GM23338 (cell line): ENCODE data around the gene ABCA12. TPM values are rescaled to one million over a fixed set of nuclear protein-coding genes. Genes with fewer than 3 reads are reported as not detected.

Source experiments
- ATAC-seq: fragments of 200-7000 bp; cut with Tn5 transposase; 3 replicates; pipeline ENCODE4 v1.9.1; 2020
- DNase-seq: peaks from one replicate; pipeline ENCODE4 v3.0.0-alpha.2; 2015; ENCODE audit warnings: low spot score
- H2AFZ ChIP-seq: fragments of 200-600 bp; sonication (generic); 2 replicates; pipeline ENCODE4 v1.8.0; 2016; ENCODE audit warnings: antibody characterized with exemption, mild to moderate bottlenecking, moderate library complexity
- H3F3A ChIP-seq: fragments of 200-600 bp; sonication (generic); replicated peaks from 2 replicates; pipeline ENCODE4 v1.8.0; 2017; ENCODE audit warnings: antibody characterized with exemption, mixed run types, low read depth
- H3K27ac ChIP-seq: fragments of 200-600 bp; sonication (generic); 2 replicates; pipeline ENCODE4 v1.6.1; 2016; ENCODE audit warnings: low read depth
- H3K27me3 ChIP-seq: fragments of 200-600 bp; sonication (generic); 2 replicates; pipeline ENCODE4 v1.8.0; 2016; ENCODE audit warnings: mild to moderate bottlenecking, mixed run types, moderate library complexity; ENCODE audit not compliant: insufficient read depth
- H3K36me3 ChIP-seq: fragments of 200-600 bp; sonication (generic); 2 replicates; pipeline ENCODE4 v1.8.0; 2016; ENCODE audit warnings: mild to moderate bottlenecking; ENCODE audit not compliant: insufficient read depth
- H3K4me1 ChIP-seq: fragments of 200-600 bp; sonication (generic); 2 replicates; pipeline ENCODE4 v1.8.0; 2016; ENCODE audit warnings: mild to moderate bottlenecking, moderate library complexity; ENCODE audit not compliant: insufficient read depth
- H3K4me2 ChIP-seq: fragments of 200-600 bp; sonication (generic); 2 replicates; pipeline ENCODE4 v1.7.1; 2017; ENCODE audit warnings: mixed run types
- H3K4me3 ChIP-seq: fragments of 200-600 bp; sonication (generic); 2 replicates; pipeline ENCODE4 v1.6.1; 2016; ENCODE audit warnings: mixed run types
- H3K79me2 ChIP-seq: fragments of 200-600 bp; sonication (generic); replicated peaks from 2 replicates; pipeline ENCODE4 v1.8.0; 2017; ENCODE audit warnings: mild to moderate bottlenecking; ENCODE audit not compliant: insufficient read depth
- H3K9me2 ChIP-seq: fragments of 200-600 bp; sonication (generic); 2 replicates; pipeline ENCODE4 v1.8.0; 2017; ENCODE audit not compliant: insufficient read depth
- H4K20me1 ChIP-seq: fragments of 200-600 bp; sonication (generic); replicated peaks from 2 replicates; pipeline ENCODE4 v1.8.0; 2017; ENCODE audit warnings: mild to moderate bottlenecking; ENCODE audit not compliant: insufficient read depth
- H3K27ac Mint-ChIP-seq: 2 replicates; pipeline ENCODE4 v1.8.0; 2020; ENCODE audit warnings: inconsistent platforms, mild to moderate bottlenecking, moderate library complexity, mixed read lengths
- H3K27me3 Mint-ChIP-seq: 3 replicates; pipeline ENCODE4 v1.8.0; 2022; ENCODE audit warnings: low read depth, mild to moderate bottlenecking, moderate library complexity, mixed read lengths, inconsistent platforms; ENCODE audit not compliant: insufficient read depth, poor library complexity
- H3K36me3 Mint-ChIP-seq: 3 replicates; pipeline ENCODE4 v1.8.0; 2021; ENCODE audit warnings: low read depth, mild to moderate bottlenecking, inconsistent platforms, moderate library complexity, mixed read lengths
- H3K4me1 Mint-ChIP-seq: 3 replicates; pipeline ENCODE4 v1.8.0; 2020; ENCODE audit warnings: mild to moderate bottlenecking, inconsistent platforms, mixed read lengths
- H3K4me3 Mint-ChIP-seq: 3 replicates; pipeline ENCODE4 v1.8.0; 2021; ENCODE audit warnings: moderate library complexity, mild to moderate bottlenecking, inconsistent platforms, mixed read lengths
- H3K9me3 Mint-ChIP-seq: 3 replicates; pipeline ENCODE4 v1.8.0; 2020; ENCODE audit warnings: moderate library complexity, mild to moderate bottlenecking, inconsistent platforms, mixed read lengths
- CREB1 ChIP-seq: fragments of 250-450 bp; sonication (Bioruptor Pico); IDR thresholded peaks from 2 replicates; pipeline ENCODE4 v1.5.0; 2020; ENCODE audit warnings: low read depth, mild to moderate bottlenecking, moderate library complexity
- CTCF ChIP-seq, 2 experiments: fragments of 200-600 bp in 1 of 2; sonication (generic) in 1 of 2; conservative IDR thresholded peaks; 2 replicates each; pipeline versions ENCODE4 v1.5.1 to v1.6.1; 2016 to 2017; ENCODE audit warnings: antibody characterized with exemption in 2 of 2, low read depth in 2 of 2, mild to moderate bottlenecking in 2 of 2, moderate library complexity in 1 of 2
- EZH2 ChIP-seq: fragments of 200-600 bp; sonication (generic); IDR thresholded peaks from one replicate; pipeline ENCODE4 v1.8.0; 2017; ENCODE audit warnings: antibody characterized with exemption, mild to moderate bottlenecking, low read depth; ENCODE audit not compliant: unreplicated experiment
- EZH2phosphoT487 ChIP-seq: fragments of 200-600 bp; sonication (generic); IDR thresholded peaks from one replicate; pipeline ENCODE4 v1.8.1; 2018; ENCODE audit warnings: antibody characterized with exemption; ENCODE audit not compliant: unreplicated experiment
- JUNB ChIP-seq: IDR thresholded peaks from one replicate; pipeline ENCODE4 v1.6.1; 2016; ENCODE audit warnings: antibody characterized with exemption; ENCODE audit not compliant: unreplicated experiment
- NANOG ChIP-seq: IDR thresholded peaks from 2 replicates; pipeline ENCODE4 v1.6.1; 2016; ENCODE audit warnings: antibody characterized with exemption, borderline replicate concordance
- POLR2AphosphoS5 ChIP-seq: IDR thresholded peaks from 2 replicates; pipeline ENCODE4 v1.6.1; 2016; ENCODE audit warnings: antibody characterized with exemption, low read depth
- REST ChIP-seq: IDR thresholded peaks from one replicate; pipeline ENCODE4 v1.6.1; 2018; ENCODE audit warnings: antibody characterized with exemption; ENCODE audit not compliant: unreplicated experiment
- STAT1 ChIP-seq: IDR thresholded peaks from one replicate; pipeline ENCODE4 v1.6.1; 2016; ENCODE audit warnings: antibody characterized with exemption; ENCODE audit not compliant: unreplicated experiment
- ZNF114 ChIP-seq: fragments of 250-450 bp; sonication (Bioruptor Pico); IDR thresholded peaks from 2 replicates; pipeline ENCODE4 v1.5.0; 2020; ENCODE audit warnings: mild to moderate bottlenecking, moderate library complexity
- ZNF331 ChIP-seq: fragments of 250-450 bp; sonication (Bioruptor Pico); IDR thresholded peaks from 2 replicates; pipeline ENCODE4 v1.5.0; 2020; ENCODE audit warnings: low read depth, mild to moderate bottlenecking, moderate library complexity
- ZNF462 ChIP-seq: fragments of 250-450 bp; sonication (Bioruptor Pico); IDR thresholded peaks from 2 replicates; pipeline ENCODE4 v1.5.0; 2020; ENCODE audit warnings: mild to moderate bottlenecking, moderate library complexity
- polyA plus RNA-seq: library from polyadenylated mRNA; unstranded; fragments of >200 nt; fragmentation: Nextera tagmentation; extraction: Ambion mirVana; gene quantifications from 2 replicates; pipeline ENCODE4 v1.2.1, GENCODE V29; 2016
- total RNA-seq: library from RNA; depleted of rRNA; stranded (reverse); fragments of >200 nt; shearing (Covaris generic); gene quantifications from 2 replicates; pipeline ENCODE4 v1.2.3, GENCODE V29; 2014
- TF ChIP-seq, protein P1 (sequence below): IDR thresholded peaks from 2 replicates; pipeline ENCODE4 v1.6.1; 2016; ENCODE audit warnings: antibody characterized with exemption

Gene ABCA12
- total and polyA plus RNA-seq, 2 experiments from 2014 or later: 0.05 to 0.10 TPM

- H3K4me1 Mint-ChIP-seq: no peaks in the 10 kb centered on the region
- DNase-seq (no peak), ATAC-seq (no peak)
Observed at GRCh38 chr2:215120401-215120800, 18.0 kb downstream of the ABCA12 start.

More at GRCh38 chr2:215120401-215120800, 18.0 kb downstream of the ABCA12 start:
- H2AFZ ChIP-seq: no peak overlapping the region
- H4K20me1 ChIP-seq: no peaks in the 10 kb centered on the region
- no peaks in the 10 kb centered on the region for H3K4me1 ChIP-seq
- no peaks in the 10 kb centered on the region for H3K36me3 ChIP-seq
- H3K27me3 ChIP-seq: no peaks in the 10 kb centered on the region
- no peak overlapping the region for H3K27ac ChIP-seq
- no peak for TF ChIP-seq POLR2AphosphoS5
- TF ChIP-seq ZNF462: no peak
- TF ChIP-seq NANOG: no peak
- no peak for TF ChIP-seq STAT1
- TF ChIP-seq ZNF331: no peak
- TF ChIP-seq CTCF (conservative IDR thresholded peaks at IDR 0.05; ENCODE audit: low read depth in 2 of 2): no peak
- TF ChIP-seq ZNF114 (CRISPR knock-in tag): no peak
- no peak for TF ChIP-seq CREB1 (CRISPR knock-in tag)
- no peak for TF ChIP-seq REST
- no peak for TF ChIP-seq EZH2phosphoT487
- no peak for TF ChIP-seq EZH2
- TF ChIP-seq JUNB: no peak
- TF ChIP-seq, protein P1, sequence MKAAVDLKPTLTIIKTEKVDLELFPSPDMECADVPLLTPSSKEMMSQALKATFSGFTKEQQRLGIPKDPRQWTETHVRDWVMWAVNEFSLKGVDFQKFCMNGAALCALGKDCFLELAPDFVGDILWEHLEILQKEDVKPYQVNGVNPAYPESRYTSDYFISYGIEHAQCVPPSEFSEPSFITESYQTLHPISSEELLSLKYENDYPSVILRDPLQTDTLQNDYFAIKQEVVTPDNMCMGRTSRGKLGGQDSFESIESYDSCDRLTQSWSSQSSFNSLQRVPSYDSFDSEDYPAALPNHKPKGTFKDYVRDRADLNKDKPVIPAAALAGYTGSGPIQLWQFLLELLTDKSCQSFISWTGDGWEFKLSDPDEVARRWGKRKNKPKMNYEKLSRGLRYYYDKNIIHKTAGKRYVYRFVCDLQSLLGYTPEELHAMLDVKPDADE: no peak
- H3K9me2 ChIP-seq: peaks cover 4% of the 10 kb centered on the region; the same call in 1 of the 2 replicates
- Mint-ChIP-seq H3K27ac (no peak overlapping the region), H3K36me3 (no peaks in the 10 kb centered on the region; the same call in 2 of the 3 replicates), H3K4me3 (no peak overlapping the region), H3K9me3 (peaks cover 7% of the 10 kb centered on the region; the same call in 2 of the 3 replicates), H3K27me3 (no peaks in the 10 kb centered on the region)
- no peaks in the 10 kb centered on the region for H3K79me2 ChIP-seq
- no peak overlapping the region for H3K4me2 ChIP-seq
- H3F3A ChIP-seq: no peaks in the 10 kb centered on the region
- no peak overlapping the region for H3K4me3 ChIP-seq
